Fibroblast of the conjunctiva (primary cell): Measurements from ENCODE around the gene SESN3.

ENCODE experiments used
- DNase-seq: peaks from one replicate; pipeline ENCODE4 v3.0.0-alpha.2; 2010; ENCODE audit warnings: low read depth

The SESN3 gene

DNA sequence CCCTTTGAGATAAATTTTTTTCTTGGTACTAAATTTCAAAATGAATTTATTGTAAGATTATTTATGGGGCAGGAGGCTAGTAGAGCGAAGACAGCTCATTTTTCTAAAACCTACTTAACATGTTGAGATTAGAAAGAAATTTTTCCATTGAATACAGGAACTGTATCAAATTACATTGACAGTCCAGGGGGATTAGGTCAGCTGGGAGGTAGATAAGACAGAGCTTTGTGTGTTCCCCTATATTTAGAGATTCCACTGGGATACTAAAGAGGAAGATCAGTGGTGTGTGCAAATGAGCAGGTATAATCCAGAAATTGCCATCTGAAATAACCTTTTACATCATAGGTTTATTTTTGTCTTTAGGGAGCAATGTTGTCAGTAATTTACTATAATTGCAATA, 109.3 kb downstream of the SESN3 start:
- DNase-seq = no peak

DNA sequence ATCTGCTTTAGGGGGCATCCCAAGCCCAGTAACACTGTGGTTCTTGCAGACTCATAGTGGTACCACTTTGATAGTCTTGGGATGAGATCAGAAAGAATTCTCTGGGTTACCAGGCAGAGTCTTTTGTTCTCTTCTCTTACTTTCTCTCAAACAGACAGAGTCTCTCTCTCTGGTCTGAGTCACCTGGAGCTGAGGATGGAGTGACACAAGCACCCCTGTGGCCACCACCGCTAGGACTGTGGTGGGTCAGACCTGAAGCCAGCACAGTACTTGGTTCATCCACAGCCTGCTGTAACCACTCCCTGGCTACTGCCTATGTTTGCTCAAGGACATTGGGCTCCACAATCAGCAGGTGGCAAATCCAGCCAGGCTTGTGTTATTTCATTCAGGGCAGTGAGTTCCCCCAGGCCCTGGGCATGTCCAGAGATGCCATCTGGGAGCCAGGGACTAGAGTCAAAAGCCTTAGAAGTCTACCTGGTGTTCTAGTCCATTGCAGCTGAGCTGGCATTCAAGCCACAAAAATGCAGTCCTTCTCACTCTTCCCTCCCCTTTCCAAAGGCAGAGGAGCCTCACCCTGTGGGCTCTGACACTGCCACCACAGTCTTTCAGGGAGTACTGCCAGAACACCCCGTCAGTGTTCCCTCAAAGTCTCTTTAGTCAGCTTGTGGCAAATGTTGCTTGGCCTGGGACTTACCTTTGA, 111.5 kb downstream of the SESN3 start:
- no peak for DNase-seq

DNA sequence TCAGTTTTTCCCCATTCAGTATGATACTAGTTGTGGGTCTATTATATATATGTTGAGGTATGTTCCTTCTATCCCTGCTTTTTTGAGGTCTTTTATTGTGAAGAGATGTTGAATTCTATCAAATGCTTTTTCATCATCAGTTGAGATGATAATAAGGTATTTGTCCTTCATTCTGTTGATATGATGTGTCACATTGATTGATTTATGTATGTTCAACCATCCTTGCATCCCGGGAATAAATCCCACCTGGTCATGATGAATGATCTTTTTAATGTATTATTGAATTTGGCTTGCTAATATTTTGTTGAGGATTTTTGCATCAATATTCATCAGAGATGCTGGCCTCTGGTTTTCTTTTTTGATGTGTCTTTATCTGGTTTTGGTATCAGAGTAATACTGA, 115.4 kb downstream of the SESN3 start:
- DNase-seq = no peak
